Spleen (tissue), 11 donors: ENCODE measurements around the gene CNOT10. TPM values are rescaled to one million over a fixed set of nuclear protein-coding genes. Genes with fewer than 3 reads are reported as not detected.
A peak's percentile ranks its signal among the peaks of the same experiment; 100 is the strongest.
"Not testable (repeated sequence)": the region's sequence is repeated elsewhere in the genome, so short reads cannot be mapped to it uniquely, and the experiment has no call there.

Experiments used
- DNase-seq: peaks from one replicate; pipeline ENCODE4 v3.0.0-alpha.2; 2020
- H3K27ac ChIP-seq, 8 donors: fragments of 200-600 bp; sonication (generic) in 7 of 8; 1 replicate in 4 of 8; 2 replicates in 4 of 8; pipeline versions ENCODE4 v1.5.0 to v1.8.0; 2016 to 2021; ENCODE audit warnings: inconsistent platforms in 4 of 8, mild to moderate bottlenecking in 4 of 8, moderate library complexity in 1 of 8
- H3K27me3 ChIP-seq, 7 donors: fragments of 200-600 bp; sonication (generic) in 6 of 7; replicated peaks in 1 of 7; 1 replicate in 4 of 7; 2 replicates in 3 of 7; pipeline versions ENCODE4 v1.5.0 to v1.8.0; 2016 to 2021; ENCODE audit warnings: inconsistent platforms in 3 of 7, mild to moderate bottlenecking in 1 of 7
- H3K36me3 ChIP-seq, 6 donors: fragments of 200-600 bp; sonication (generic) in 5 of 6; 1 replicate in 4 of 6; 2 replicates in 2 of 6; pipeline versions ENCODE4 v1.5.0 to v1.8.0; 2016 to 2021; ENCODE audit warnings: inconsistent platforms in 2 of 6
- H3K4me1 ChIP-seq, 6 donors: fragments of 200-600 bp; sonication (generic) in 5 of 6; 1 replicate in 3 of 6; 2 replicates in 3 of 6; pipeline versions ENCODE4 v1.5.0 to v1.8.0; 2016 to 2021; ENCODE audit warnings: inconsistent platforms in 3 of 6
- H3K4me3 ChIP-seq, 8 donors: fragments of 200-600 bp; sonication (generic) in 7 of 8; 1 replicate in 4 of 8; 2 replicates in 4 of 8; pipeline versions ENCODE4 v1.5.0 to v1.8.0; 2016 to 2021; ENCODE audit warnings: inconsistent platforms in 4 of 8, mild to moderate bottlenecking in 4 of 8, moderate library complexity in 2 of 8
- H3K9me3 ChIP-seq, 8 donors: fragments of 200-600 bp; sonication (generic) in 7 of 8; 1 replicate in 4 of 8; 2 replicates in 4 of 8; pipeline versions ENCODE4 v1.5.0 to v1.8.0; 2016 to 2021; ENCODE audit warnings: inconsistent platforms in 4 of 8
- CTCF ChIP-seq, 11 experiments: fragments of 200-600 bp in 7 of 11; fragments of 450-650 bp in 4 of 11; sonication (generic) in 4 of 11; IDR thresholded peaks in 8 of 11; conservative IDR thresholded peaks in 3 of 11; 1 replicate in 7 of 11; 2 replicates in 4 of 11; pipeline versions ENCODE4 v1.4.0 to v1.8.0; 2016 to 2021; ENCODE audit warnings: antibody characterized with exemption in 11 of 11, inconsistent platforms in 4 of 11, mild to moderate bottlenecking in 1 of 11
- POLR2A ChIP-seq, 3 donors: fragments of 450-650 bp; IDR thresholded peaks; one replicate each; pipeline ENCODE4 v1.5.1; 2017; ENCODE audit warnings: antibody characterized with exemption in 3 of 3, mild to moderate bottlenecking in 1 of 3
- POLR2AphosphoS5 ChIP-seq, 3 donors: sonication (generic); formaldehyde crosslinking; IDR thresholded peaks; one replicate each; pipeline ENCODE4 v1.5.1; 2017; ENCODE audit warnings: antibody characterized with exemption in 3 of 3
- WGBS, 5 donors: extraction: QIAGEN DNeasy Blood & Tissue Kit in 3 of 5; methylation state at CpG; one replicate each; pipeline versions ENCODE4 v1.1.5 to v1.1.7; 2013 to 2018; 5-methylcytosine and 5-hydroxymethylcytosine counted together
- intact Hi-C: fragments of 100-400 bp; cut with DNase I; formaldehyde crosslinking; loops from one replicate; pipeline ENCODE4 v1.15.0; 2023; ENCODE audit warnings: low total_unique reads
- polyA plus RNA-seq, 3 donors: library from polyadenylated mRNA; stranded (reverse); fragments of 200-250 nt; gene quantifications; one replicate each; pipeline ENCODE4 v1.2.1, GENCODE V29; 2013
- total RNA-seq, 7 donors: library from RNA; depleted of rRNA in 3 of 7; stranded (reverse); fragments of >200 nt in 3 of 7; fragmentation: NEBNext Ultra II Directional in 4 of 7; extraction: Animal tissue kit (Norgen Biotek cat#: 25700) in 4 of 7; gene quantifications; one replicate each; pipeline versions ENCODE4 v1.1.0 to v1.2.1, GENCODE V29; 2016 to 2021
- donor health status: healthy with polysubstance abuse.
- donor health status: DM: no; HTN: no; CAD: no; lungs with moderate emphysema.
- donor health status: DM: no; HTN: no; CAD: no.
- donor health status: Bipolar disorder and iron deficiency.
- donor health status: healthy.
- donor health status: DM: no; HTN: no; CAD: no.
- donor health status: DM: yes; HTN: yes; CAD: no.

CNOT10 gene
- total and polyA plus RNA-seq, 10 donors = 19.2 to 48.3 (median 34.2) TPM

DNA sequence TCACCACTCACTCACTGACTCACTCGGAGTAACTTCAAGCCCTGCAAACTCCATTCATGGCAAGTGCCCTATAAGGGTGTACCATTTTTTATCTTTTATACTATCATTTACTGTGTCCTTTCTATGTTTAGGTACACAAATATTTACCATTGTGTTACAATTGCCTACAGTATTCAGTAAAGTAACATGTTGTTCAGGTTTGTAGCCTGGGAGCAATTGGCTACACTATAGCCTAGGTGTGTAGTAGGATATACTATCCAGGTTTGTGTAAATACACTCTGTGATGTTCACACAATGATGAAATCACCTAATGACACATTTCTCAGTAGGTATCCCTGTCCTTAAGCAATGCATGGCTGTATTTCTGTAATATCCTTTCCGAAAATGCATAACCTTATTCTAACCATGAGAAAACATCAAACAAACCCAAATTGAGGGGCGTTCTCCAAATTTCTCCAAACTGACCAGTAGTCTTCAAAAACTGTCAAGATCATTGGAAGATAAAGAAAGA, 17.9 kb upstream of the CNOT10 start:
- intact Hi-C loops = loop anchor here (10.0 kb wide), 1 partner anchor 362 kb away; no protein-coding TSS in a partner anchor
- no peaks in the 10 kb centered on the region for H3K27me3 ChIP-seq
- H3K36me3 ChIP-seq = no peaks in the 10 kb centered on the region
- no peak overlapping the region for H3K27ac ChIP-seq
- WGBS, 5 donors = 83 to 95% (median 88%) methylated on average over 3 of the region's 3 CpGs
- no peaks in the 10 kb centered on the region for H3K9me3 ChIP-seq
- H3K4me1 ChIP-seq = peaks cover 0 to 8% (median 0%) of the 10 kb centered on the region in 6 donors
- no peak for DNase-seq
- TF ChIP-seq CTCF (IDR thresholded peaks at IDR 0.05 in 8 of 11, conservative IDR thresholded peaks at IDR 0.05 in 3 of 11) (no peak), POLR2AphosphoS5 (IDR thresholded peaks at IDR 0.05) (no peak), POLR2A (IDR thresholded peaks at IDR 0.05) (no peak)
- no peak overlapping the region for H3K4me3 ChIP-seq

GRCh38 chr3:32669226-32669625, 15.8 kb upstream of the CNOT10 start:
- H3K4me3 ChIP-seq = not testable (repeated sequence)

GRCh38 chr3:32673730-32674129, 11.3 kb upstream of the CNOT10 start:
- H3K36me3 ChIP-seq, H3K4me3 ChIP-seq, intact Hi-C loops, H3K9me3 ChIP-seq, H3K27me3 ChIP-seq, DNase-seq, H3K4me1 ChIP-seq, H3K27ac ChIP-seq: not testable (repeated sequence)
- WGBS, 5 donors = 76 to 95% (median 80%) methylated on average over 3 of the region's 3 CpGs

More at GRCh38 chr3:32669226-32669625, 15.8 kb upstream of the CNOT10 start:
- WGBS, 5 donors = 90 to 98% (median 92%) methylated on average over 6 of the region's 6 CpGs
- intact Hi-C loops = loop anchor here (10.0 kb wide), 1 partner anchor 364 kb away; no protein-coding TSS in a partner anchor
- not testable (repeated sequence) for H3K27ac ChIP-seq, H3K4me1 ChIP-seq, H3K27me3 ChIP-seq, DNase-seq, H3K9me3 ChIP-seq, H3K36me3 ChIP-seq

- no peak overlapping the region for H3K4me3 ChIP-seq
- 65 to 83% (median 81%) methylated on average over 2 of the region's 2 CpGs for WGBS, 5 donors
These were observed 9.8 kb upstream of the CNOT10 start for GRCh38 chr3:32675164-32675563.

GRCh38 chr3:32675650-32676049, 9.3 kb upstream of the CNOT10 start:
- Histone ChIP-seq H3K27me3 (no peaks in the 10 kb centered on the region), H3K4me3 (no peak overlapping the region), H3K4me1 (peaks cover 0 to 9% (median 0%) of the 10 kb centered on the region in 6 donors), H3K36me3 (no peaks in the 10 kb centered on the region), H3K9me3 (peaks cover 0 to 4% (median 0%) of the 10 kb centered on the region in 8 donors), H3K27ac (peak overlapping the region in 1 of 8 donors; percentile 41)
- no peak for DNase-seq
- 73 to 92% (median 80%) methylated on average over 1 of the region's 1 CpG for WGBS, 5 donors
- intact Hi-C loops = no loop called here
- no peak for TF ChIP-seq POLR2AphosphoS5 (IDR thresholded peaks at IDR 0.05)
- TF ChIP-seq POLR2A (IDR thresholded peaks at IDR 0.05) = no peak

More at GRCh38 chr3:32675164-32675563, 9.8 kb upstream of the CNOT10 start:
- TF ChIP-seq POLR2AphosphoS5 (IDR thresholded peaks at IDR 0.05) (no peak), CTCF (IDR thresholded peaks at IDR 0.05 in 8 of 11, conservative IDR thresholded peaks at IDR 0.05 in 3 of 11) (no peak), POLR2A (IDR thresholded peaks at IDR 0.05) (no peak)
- peak overlapping the region in 5 of 8 donors; percentile 31 to 49 (median 41) for H3K27ac ChIP-seq
- no peaks in the 10 kb centered on the region for H3K27me3 ChIP-seq
- DNase-seq = no peak
- intact Hi-C loops = no loop called here
- H3K4me1 ChIP-seq = peaks cover 0 to 9% (median 0%) of the 10 kb centered on the region in 6 donors
- H3K9me3 ChIP-seq = peaks cover 0 to 4% (median 0%) of the 10 kb centered on the region in 8 donors
- H3K36me3 ChIP-seq = no peaks in the 10 kb centered on the region
